ENCODE results near the gene ZACN.
"Not testable (repeated sequence)": the region's sequence is repeated elsewhere in the genome, so short reads cannot be mapped to it uniquely, and the experiment has no call there.

Gene ZACN

DNA sequence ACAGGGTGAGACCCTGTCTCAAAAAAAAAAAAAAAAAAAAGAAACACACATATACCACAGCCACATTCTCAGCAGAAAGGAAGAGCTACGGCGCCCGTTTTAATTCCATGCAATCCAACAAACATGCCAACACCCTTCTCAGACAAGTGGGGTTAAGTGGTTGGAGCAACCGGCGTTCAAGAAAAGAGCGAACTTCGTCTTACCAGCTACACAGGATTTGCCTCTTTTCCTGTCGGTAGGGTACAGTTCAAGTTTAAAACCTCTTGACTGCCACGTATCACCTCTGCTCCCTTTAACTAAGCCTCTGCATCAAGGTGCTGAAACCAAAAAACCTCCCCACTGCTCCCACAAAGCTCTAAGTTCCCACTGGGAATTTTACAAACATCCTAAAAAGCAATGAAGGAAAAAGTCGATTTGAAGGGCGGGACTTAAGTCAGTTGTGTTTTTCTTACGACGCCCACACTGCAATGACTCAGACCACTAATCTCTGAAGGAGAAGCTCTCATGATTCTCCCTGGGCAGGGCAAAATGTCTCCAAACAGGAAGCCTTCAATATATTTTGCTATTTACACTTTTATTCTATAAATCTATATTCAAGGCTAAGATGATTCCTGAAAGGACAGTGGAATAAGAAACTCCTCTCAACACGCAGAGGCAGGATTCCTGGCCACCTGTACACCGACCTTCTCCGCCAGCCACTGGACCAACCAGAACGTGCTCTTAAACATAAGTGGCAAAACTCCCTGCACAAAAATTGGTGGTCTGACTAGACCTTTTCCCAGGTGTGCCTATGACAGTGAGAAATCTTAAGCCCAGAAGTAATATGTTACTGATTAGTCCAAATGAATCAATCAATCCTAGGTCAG lies 25.5 kb upstream of the ZACN start:
- no peak for DNase-seq (ENCODE audit: low read depth in 2 of 2)

DNA sequence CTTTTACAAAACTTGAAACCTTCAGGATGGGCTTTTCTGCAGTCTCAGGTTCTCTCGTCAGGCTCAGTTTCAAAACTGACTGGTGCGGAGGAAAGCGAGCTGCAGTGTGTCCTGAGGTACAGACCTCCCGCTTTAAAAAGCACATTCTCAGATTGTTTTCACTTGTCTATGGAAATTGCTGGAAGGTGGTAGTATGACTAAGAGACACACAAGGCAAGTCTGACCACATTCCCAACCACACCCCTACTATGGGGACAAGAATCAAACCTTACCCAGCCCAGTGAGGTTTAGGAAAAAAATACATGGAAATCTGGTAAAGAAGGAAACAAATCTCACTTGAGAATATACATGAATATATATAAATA lies 24.9 kb upstream of the ZACN start:
- DNase-seq (ENCODE audit: low read depth in 2 of 2) = no peak

DNA sequence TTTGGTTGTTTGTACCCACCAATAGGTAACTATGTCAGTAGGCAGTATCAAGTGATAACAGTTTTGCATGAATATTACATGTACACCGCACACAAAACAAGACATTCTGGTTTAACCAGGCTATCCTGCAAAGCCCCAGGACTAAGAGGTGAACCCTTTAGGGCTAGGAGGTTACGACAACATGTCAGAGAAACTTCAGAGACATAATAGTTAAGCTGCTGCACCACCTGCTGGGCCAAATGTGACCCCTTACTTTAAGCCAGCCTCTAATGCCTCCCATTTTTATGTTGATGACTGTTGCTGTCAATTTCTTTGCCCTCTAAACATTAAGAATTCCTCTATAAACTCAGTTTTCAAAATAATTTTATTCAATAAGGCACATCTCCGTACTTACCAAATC lies 22.1 kb upstream of the ZACN start:
- no peak for DNase-seq (ENCODE audit: low read depth in 2 of 2)

DNA sequence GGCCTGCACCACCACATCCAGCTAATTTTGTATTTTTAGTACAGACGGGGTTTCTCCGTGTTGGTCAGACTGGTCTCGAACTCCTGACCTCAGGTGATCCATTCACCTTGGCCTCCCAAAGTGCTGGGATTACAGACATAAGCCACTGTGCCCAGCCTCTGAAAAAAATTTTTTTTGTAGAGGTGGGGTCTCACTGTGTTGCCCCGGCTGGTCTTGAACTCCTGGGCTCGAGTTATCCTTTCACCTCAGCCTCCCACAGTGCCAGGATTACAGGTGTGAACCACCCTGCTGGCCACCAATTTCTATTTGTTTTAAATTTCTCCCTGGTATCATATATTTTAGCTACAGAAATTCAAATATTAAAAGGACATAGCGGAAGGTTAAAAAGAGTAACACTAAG lies 20.7 kb upstream of the ZACN start:
- DNase-seq (ENCODE audit: low read depth in 2 of 2) = not testable (repeated sequence)

DNA sequence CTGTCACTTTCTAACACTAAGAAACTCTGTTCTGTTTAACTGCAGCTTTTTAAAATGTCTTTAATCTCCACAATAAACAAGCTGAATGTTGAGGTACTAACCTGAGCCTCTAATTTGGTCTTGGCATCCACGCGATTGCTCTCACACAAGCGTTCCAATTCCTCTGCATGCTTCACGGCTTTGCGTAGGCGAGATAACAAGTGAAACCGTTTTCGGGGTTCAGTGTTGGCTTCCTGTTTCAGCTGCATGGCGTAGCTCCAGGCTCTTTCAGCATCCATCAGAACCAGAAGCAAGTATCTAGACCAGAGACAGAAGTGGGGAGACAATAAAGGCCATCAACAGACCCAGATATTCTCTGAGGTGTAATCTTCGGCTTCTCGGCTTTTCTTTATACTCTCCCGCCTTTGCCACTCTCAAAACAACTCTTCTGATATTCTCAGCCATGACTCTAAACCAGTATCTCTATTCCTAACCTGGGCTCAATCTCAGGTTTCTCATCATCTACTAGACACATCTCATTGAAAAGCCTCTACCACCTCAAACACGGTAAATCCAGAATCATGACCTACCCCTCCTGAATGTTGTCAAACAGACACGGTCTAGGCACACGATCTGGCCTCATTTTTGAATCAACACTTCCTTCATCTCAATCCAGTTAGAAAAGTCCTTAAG lies 15.0 kb upstream of the ZACN start:
- peak in 1 of 2 donors; percentile 29 for DNase-seq (ENCODE audit: low read depth in 2 of 2)

DNA sequence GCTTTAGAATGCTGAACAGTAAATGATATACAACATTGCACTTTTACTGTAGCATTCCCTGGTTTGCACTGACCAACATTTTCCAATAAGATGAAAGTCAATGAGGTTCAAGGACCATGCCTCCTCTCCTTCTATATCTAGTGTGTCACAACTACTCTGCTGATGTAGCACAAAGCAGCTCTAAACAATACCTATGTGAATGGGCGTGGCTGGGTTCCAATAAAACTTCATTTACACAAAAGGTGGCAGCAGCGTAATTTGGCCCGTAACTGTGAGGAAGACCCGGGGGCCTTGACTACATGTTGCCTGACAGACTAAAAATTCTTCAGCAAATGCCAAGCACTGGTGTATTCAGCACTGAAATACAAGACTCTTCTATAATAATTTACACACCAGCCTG lies 13.2 kb upstream of the ZACN start:
- DNase-seq (ENCODE audit: low read depth in 2 of 2) = no peak

DNA sequence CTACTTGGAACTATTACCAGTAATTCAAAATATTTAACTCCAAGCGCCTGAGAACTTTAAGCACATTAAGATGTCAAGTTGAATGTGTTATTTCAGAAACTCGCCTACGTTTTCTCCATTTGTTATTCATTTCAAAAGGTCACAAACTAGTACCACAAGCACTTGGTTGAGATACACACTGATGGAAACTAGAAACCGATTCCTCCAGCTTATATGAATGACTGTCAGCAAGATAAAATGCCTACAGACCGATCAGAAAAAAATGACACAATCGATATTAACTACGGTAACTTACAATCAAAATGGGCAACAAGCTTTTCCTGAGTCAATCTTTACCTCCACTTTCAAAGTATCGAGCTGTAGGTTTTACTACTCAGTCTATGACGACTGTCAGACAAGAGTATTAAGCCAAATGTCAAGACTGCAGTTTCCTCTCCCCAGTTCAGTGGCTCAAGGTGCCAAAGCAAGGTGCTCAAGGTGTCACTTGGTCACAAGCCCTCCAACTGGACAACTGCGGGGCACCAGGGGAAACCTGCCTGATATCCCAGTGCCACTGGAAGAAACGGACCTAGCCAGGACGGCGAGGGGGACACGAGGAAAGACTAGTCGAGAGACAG lies 7.3 kb upstream of the ZACN start:
- no peak for DNase-seq (ENCODE audit: low read depth in 2 of 2)

DNA sequence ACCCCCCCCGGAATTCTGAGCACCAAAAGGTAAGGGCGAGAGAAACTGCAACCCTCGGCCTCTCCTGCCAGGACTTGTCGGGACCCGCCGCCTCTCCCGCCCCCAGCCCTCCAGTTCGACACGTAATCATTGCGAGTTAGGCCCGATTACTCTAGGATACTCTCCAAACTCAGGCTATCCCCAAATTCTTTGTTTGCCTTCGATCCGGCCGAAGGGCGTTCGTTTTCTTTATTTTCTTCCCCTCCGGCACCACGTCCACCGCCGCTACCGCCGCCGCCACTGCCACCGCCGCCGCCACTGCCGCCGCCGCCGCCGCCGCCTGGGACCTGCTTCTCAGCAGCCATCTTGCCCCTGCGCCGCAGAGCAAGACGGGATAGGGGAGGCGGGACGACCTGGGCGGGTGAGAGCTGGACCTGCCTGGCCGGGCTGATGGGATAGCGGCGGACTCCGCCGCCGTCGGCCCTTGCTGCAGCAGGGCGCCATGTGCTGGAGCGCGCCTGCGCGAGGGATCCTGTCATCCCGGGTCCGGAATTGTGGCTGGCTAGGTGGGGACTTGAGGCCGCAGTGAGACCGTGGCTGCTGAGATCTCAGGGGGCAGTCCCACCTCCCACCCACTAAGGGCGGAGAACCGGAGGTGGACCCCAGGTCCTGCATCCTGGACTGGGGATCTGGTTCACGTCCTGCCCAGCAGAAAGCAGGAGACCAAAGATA lies 6.7 kb upstream of the ZACN start, which contains the start of gene SRP68:
SRP68 (minus strand) TSS at position 370 of the 711 bp plus-strand sequence; CDS start at position 344, 26 bp downstream.
- DNase-seq (ENCODE audit: low read depth in 2 of 2) = peak; percentile 71 to 81

DNA sequence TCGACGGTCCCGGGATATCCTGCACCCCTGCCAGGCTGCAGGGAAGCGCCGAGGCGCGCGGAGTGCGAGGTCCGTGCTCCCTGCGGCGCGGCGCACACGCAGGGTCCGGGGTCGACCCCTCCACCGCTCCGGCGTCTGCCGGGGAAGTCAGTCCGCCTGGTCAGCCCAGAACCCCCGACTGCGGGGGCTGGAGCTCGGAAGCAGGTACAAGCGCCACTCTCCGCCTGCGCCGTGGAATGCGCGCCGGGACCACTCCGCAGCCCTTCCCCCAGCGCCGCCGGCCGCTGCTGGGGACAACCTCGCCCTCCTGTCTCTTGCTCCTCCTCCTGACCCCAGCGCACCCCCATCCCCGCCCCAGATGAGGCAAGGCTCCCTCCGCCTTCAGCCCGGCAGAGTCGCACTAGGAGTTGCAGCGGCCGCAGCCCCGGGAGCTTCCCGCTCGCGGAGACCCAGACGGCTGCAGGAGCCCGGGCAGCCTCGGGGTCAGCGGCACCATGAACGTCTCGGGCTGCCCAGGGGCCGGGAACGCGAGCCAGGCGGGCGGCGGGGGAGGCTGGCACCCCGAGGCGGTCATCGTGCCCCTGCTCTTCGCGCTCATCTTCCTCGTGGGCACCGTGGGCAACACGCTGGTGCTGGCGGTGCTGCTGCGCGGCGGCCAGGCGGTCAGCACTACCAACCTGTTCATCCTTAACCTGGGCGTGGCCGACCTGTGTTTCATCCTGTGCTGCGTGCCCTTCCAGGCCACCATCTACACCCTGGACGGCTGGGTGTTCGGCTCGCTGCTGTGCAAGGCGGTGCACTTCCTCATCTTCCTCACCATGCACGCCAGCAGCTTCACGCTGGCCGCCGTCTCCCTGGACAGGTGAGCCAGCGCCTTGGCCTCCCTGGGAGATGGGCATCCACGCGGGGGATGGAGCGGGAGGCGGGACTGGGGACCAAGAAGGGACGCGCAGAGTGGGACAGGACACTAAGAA lies 4.3 kb upstream of the ZACN start, which contains the start of gene GALR2:
GALR2 (plus strand) TSS at position 392 of the 974 bp plus-strand sequence; CDS start at position 495, 103 bp downstream.
- DNase-seq (ENCODE audit: low read depth in 2 of 2) = no peak

DNA sequence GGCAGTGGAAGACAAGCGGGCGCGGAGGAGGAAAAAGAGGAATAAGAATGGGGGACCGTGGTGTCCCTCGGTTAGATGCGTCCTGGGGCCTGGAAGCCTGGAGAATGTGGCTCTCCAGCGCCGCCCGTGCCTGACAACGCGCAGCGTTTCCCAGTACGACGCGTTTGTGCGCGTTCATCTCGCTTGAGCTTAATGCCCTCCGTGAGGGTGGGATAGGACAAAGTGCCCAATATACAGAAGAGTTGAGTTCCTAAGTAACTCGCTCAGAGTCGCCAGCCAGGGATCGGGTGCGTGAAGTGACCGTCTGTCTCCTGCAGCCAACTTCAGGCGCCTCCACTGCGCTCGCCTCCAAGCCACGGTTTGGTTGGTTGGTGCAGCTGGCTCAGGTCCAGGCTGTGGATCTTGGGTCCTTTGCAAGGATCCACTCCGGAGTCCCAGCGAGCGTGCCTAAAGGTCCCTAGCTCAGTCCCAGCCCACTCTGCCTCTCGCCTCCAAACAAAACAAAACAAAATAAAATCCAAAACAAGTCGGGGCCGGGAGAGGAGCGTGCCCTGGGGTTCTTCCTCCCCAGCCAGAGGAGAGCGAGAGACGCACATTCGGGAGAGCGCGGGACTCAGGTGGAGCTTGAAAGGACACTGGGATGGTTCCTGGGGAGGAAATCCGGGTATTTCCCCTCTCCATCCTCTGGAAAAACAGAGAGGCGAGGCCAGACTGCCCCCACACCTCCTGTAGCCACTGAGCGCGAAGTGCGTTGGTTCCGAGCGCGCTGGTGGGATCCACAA lies 3.4 kb upstream of the ZACN start:
- no peak for DNase-seq (ENCODE audit: low read depth in 2 of 2)

DNA sequence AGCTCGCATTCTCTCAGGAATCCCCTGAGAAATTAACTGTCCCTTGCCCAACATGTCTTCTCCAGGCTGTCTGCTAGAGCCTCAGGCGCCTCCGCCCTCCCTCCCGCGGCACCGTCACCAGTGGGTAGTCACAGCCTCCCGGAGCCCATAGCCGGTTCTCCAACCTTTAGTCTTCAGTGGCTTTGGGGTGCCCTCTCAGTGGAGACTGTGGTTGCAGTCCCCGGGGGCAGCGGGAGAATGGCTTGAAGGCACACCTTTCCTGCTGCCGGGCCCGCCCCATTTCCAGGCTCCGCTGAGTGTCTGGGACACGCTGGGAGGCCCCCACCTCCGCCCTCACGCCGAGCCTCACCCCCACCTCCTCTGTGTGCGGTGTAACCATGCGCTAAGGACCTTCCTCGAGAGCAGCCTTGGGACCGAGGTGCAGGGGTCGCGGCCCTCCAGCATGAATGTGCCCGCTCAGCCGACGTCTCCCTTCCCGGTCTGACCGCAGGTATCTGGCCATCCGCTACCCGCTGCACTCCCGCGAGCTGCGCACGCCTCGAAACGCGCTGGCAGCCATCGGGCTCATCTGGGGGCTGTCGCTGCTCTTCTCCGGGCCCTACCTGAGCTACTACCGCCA lies 2.7 kb upstream of the ZACN start:
- DNase-seq (ENCODE audit: low read depth in 2 of 2) = no peak

DNA sequence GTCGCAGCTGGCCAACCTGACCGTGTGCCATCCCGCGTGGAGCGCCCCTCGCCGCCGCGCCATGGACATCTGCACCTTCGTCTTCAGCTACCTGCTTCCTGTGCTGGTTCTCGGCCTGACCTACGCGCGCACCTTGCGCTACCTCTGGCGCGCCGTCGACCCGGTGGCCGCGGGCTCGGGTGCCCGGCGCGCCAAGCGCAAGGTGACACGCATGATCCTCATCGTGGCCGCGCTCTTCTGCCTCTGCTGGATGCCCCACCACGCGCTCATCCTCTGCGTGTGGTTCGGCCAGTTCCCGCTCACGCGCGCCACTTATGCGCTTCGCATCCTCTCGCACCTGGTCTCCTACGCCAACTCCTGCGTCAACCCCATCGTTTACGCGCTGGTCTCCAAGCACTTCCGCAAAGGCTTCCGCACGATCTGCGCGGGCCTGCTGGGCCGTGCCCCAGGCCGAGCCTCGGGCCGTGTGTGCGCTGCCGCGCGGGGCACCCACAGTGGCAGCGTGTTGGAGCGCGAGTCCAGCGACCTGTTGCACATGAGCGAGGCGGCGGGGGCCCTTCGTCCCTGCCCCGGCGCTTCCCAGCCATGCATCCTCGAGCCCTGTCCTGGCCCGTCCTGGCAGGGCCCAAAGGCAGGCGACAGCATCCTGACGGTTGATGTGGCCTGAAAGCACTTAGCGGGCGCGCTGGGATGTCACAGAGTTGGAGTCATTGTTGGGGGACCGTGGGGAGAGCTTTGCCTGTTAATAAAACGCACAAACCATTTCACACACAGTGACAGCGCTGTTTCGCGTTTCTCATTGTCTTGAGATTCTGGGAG lies 2.0 kb upstream of the ZACN start:
- DNase-seq (ENCODE audit: low read depth in 2 of 2) = no peak

DNA sequence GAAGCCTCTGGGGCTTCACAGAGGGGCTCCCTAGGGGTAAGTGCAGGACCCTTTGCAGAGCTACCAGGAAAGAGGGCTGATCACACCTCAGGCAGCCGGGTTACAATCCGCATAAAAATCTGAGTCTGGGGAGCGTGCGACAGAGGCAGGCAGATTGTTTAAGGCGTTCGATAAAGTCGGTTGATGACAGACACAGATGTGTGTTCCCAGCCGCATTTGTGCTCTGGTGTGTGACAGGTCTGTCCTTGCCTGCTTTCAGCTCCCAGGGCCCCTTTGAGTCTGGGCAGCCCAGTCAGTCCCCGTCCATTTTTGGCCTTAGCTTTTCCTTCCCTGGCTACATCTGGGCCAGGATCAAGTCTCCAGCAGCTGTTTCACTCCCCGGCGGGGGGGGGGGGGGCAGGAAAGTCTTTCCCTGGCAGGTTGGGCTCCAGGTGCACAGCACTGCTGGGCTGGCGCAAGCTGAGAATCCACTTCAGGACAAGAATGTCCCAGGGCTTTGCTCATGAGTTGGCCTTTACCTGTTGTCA lies 1.3 kb upstream of the ZACN start:
- DNase-seq (ENCODE audit: low read depth in 2 of 2) = no peak

DNA sequence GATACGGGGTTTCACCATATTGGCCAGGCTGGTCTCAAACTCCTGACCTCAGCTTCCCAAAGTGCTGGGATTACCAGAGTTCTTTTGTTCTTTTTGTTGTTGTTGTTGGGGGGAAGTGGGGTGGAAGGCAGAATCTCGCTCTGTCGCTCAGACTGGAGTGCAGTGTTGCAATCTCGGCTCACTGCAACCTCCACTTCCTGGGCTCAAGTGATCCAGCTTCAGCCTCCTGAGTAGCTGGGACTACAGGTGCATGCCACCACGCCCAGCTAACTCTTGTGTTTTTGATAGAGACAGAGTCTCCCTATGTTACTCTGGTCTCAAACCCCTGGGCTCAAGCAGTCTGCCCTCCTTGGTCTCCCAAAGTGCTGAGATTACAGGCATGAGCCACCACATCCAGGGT lies 612 bp upstream of the ZACN start:
- DNase-seq (ENCODE audit: low read depth in 2 of 2) = not testable (repeated sequence)

DNA sequence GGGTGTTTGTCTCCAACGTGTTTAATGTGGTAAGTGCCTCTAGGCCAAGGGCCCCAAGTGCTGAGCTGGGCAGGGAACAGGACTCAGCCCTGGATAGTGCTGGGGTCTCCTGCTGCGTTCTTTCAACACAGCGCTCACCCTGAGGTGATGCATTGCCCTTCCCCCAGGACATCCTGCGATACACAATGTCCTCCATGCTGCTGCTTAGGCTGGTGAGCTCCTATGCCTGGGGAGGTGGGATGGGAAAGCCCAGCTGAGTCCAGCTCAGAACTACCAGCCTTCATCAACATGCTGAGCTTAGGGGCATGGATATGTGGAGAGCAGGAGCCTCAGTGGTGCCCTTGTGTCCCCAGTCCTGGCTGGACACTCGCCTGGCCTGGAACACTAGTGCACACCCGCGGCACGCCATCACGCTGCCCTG lies 563 bp downstream of the ZACN start:
- no peak for DNase-seq (ENCODE audit: low read depth in 2 of 2)

DNA sequence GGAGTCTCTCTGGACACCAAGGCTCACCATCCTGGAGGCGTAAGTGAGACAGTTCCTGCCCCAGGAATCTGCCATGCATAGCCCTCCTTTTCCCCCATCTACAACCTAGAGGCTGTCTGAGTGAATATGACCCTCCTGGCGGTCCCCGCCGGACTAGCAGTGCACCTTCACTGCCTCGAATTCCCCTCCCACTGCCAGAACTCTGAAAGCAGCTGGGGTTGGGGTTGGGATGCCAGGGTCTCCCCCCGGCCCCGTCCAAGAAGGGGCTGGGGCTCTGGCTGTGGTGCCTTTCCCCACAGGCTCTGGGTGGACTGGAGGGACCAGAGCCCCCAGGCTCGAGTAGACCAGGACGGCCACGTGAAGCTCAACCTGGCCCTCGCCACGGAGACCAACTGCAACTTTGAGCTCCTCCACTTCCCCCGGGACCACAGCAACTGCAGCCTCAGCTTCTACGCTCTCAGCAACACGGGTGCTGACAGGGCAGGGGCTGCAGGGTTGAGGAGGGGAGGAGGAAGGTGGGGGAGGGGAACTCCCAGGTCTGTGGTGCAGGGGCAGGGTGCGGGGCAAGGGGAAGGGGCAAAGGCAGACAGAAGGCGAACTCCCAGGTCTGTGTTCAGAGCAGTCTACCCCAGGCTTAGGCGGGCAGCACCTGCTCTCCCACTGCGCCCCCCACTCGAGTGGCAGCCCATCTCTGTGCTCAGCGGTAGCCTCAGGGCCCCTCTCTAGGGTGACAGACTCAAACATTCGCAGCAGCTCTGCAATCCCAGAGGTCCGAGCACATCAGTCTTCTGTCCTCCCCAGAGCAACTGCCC lies 1.2 kb downstream of the ZACN start:
- DNase-seq (ENCODE audit: low read depth in 2 of 2) = no peak

DNA sequence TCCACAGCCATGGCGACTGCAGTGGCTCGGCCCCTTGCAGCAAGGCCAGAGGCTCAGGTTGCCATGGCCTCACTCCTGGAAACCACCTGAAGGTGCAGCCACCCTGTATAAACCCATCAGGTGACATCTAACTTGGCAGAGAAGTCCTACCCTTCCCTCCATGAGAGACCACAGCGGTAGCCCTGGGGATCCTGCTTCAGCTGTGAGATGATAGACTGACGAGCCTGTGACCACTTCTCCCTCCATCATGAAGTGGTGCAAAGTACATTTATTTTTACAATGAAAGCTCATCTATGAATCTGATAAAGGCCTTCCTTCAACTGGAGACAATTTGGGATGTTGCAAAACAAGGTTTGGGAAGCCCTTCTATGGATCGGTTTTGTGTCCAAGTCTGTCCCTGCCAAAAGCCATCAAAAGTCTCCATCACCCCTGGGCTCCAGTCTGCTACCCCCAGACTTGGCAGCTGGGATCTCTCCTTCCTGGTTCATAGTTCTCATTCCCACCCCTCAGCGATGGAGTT lies 1.8 kb downstream of the ZACN start:
- no peak for DNase-seq (ENCODE audit: low read depth in 2 of 2)

Measured in stimulated activated CD8-positive, alpha-beta memory T cell treated with anti-CD3 and anti-CD28 coated beads, Interleukin-7, amount 100 ng/mL, for 4 hours (primary cell).